ENCODE measurements around the gene CXCL5. TPM values are rescaled to one million over a fixed set of nuclear protein-coding genes. Genes with fewer than 3 reads are reported as not detected.
"Not testable (repeated sequence)": the region's sequence is repeated elsewhere in the genome, so short reads cannot be mapped to it uniquely, and the experiment has no call there.

Gene CXCL5
- total RNA-seq, 1 donor from 2014 or later, result not detected

GRCh38 chr4:73964862-73965611, 33.4 kb downstream of the CXCL5 start:
- H3K4me3 ChIP-seq, result no peak overlapping the region
- no peak for DNase-seq (ENCODE audit: extremely low spot score in 2 of 2)
- no peaks in the 10 kb centered on the region for H3K27me3 ChIP-seq
- no peak for TF ChIP-seq POLR2A (IDR thresholded peaks at IDR 0.05)
- no peak for TF ChIP-seq CTCF (IDR thresholded peaks at IDR 0.05)
- no peak for TF ChIP-seq POLR2AphosphoS5 (IDR thresholded peaks at IDR 0.05; ENCODE audit: insufficient read depth in 1 of 2, low read depth in 1 of 2)
- H3K4me1 ChIP-seq, result no peaks in the 10 kb centered on the region
- no peaks in the 10 kb centered on the region for H3K9me3 ChIP-seq
- H3K27ac ChIP-seq, result no peak overlapping the region
- intact Hi-C loops (cut with DNase I), result no loop called here
- no peaks in the 10 kb centered on the region for H3K36me3 ChIP-seq

- Histone ChIP-seq H3K27me3 (no peaks in the 10 kb centered on the region), H3K36me3 (no peaks in the 10 kb centered on the region), H3K9me3 (no peaks in the 10 kb centered on the region), H3K4me3 (no peak overlapping the region), H3K27ac (no peak overlapping the region), H3K4me1 (no peaks in the 10 kb centered on the region)
- no peak for DNase-seq (ENCODE audit: extremely low spot score in 2 of 2)
- no peak for TF ChIP-seq POLR2A (IDR thresholded peaks at IDR 0.05)
- TF ChIP-seq CTCF (IDR thresholded peaks at IDR 0.05), result no peak
- no peak for TF ChIP-seq POLR2AphosphoS5 (IDR thresholded peaks at IDR 0.05; ENCODE audit: insufficient read depth in 1 of 2, low read depth in 1 of 2)
- intact Hi-C loops (cut with DNase I), result no loop called here
Measured at GRCh38 chr4:73962724-73963123, 35.8 kb downstream of the CXCL5 start.

GRCh38 chr4:73959041-73959440, 39.4 kb downstream of the CXCL5 start:
- H3K9me3 ChIP-seq; H3K27ac ChIP-seq; H3K36me3 ChIP-seq; intact Hi-C loops (cut with DNase I); H3K4me1 ChIP-seq; DNase-seq (ENCODE audit: extremely low spot score in 2 of 2); H3K4me3 ChIP-seq; H3K27me3 ChIP-seq: not testable (repeated sequence)

- intact Hi-C loops (cut with DNase I), result no loop called here
- H3K36me3 ChIP-seq, result no peaks in the 10 kb centered on the region
- TF ChIP-seq POLR2AphosphoS5 (IDR thresholded peaks at IDR 0.05; ENCODE audit: insufficient read depth in 1 of 2, low read depth in 1 of 2) (no peak), CTCF (IDR thresholded peaks at IDR 0.05) (no peak), POLR2A (IDR thresholded peaks at IDR 0.05) (no peak)
- H3K9me3 ChIP-seq, result no peaks in the 10 kb centered on the region
- H3K27me3 ChIP-seq, result no peaks in the 10 kb centered on the region
- H3K4me3 ChIP-seq, result no peak overlapping the region
- no peaks in the 10 kb centered on the region for H3K4me1 ChIP-seq
- no peak for DNase-seq (ENCODE audit: extremely low spot score in 2 of 2)
- no peak overlapping the region for H3K27ac ChIP-seq
Measured at GRCh38 chr4:73952352-73952751, 46.1 kb downstream of the CXCL5 start.

- H3K9me3 ChIP-seq; H3K4me1 ChIP-seq; H3K36me3 ChIP-seq; intact Hi-C loops (cut with DNase I); H3K4me3 ChIP-seq; H3K27ac ChIP-seq; DNase-seq (ENCODE audit: extremely low spot score in 2 of 2); H3K27me3 ChIP-seq: not testable (repeated sequence)
Measured at GRCh38 chr4:73950376-73950920, 48.0 kb downstream of the CXCL5 start.

- no peaks in the 10 kb centered on the region for H3K9me3 ChIP-seq
- no peaks in the 10 kb centered on the region for H3K36me3 ChIP-seq
- peaks cover 6% of the 10 kb centered on the region for H3K4me1 ChIP-seq
- H3K27me3 ChIP-seq, result no peaks in the 10 kb centered on the region
- no peak overlapping the region for H3K27ac ChIP-seq
- intact Hi-C loops (cut with DNase I), result no loop called here
- no peak for DNase-seq (ENCODE audit: extremely low spot score in 2 of 2)
- TF ChIP-seq POLR2A (IDR thresholded peaks at IDR 0.05), result no peak
- no peak for TF ChIP-seq CTCF (IDR thresholded peaks at IDR 0.05)
- no peak for TF ChIP-seq POLR2AphosphoS5 (IDR thresholded peaks at IDR 0.05; ENCODE audit: insufficient read depth in 1 of 2, low read depth in 1 of 2)
- H3K4me3 ChIP-seq, result no peak overlapping the region
Measured at GRCh38 chr4:73948990-73949706, 49.3 kb downstream of the CXCL5 start.
